Small intestine (tissue), 7 donors: ENCODE data around the gene KIRREL1. TPM values are rescaled to one million over a fixed set of nuclear protein-coding genes. Genes with fewer than 3 reads are reported as not detected.

ENCODE experiments used
- DNase-seq, 2 donors: peaks; one replicate each; pipeline versions ENCODE4 v3.0.0 to v3.0.0-alpha.2; 2013
- FAIRE-seq: peaks from 2 replicates; lab custom pipeline; 2012; peaks lifted over from hg19 to GRCh38; lab: Jason Lieb, UNC
- H3K27ac ChIP-seq, 3 donors: one replicate each; pipeline ENCODE4 v1.5.1; 2013; ENCODE audit warnings: low read length in 2 of 3, mild to moderate bottlenecking in 2 of 3, control low read depth in 1 of 3, inconsistent platforms in 1 of 3, low read depth in 1 of 3, moderate library complexity in 1 of 3
- H3K27me3 ChIP-seq, 3 donors: one replicate each; pipeline ENCODE4 v1.6.1; 2013; ENCODE audit warnings: low read length in 3 of 3, inconsistent platforms in 1 of 3; ENCODE audit not compliant: control insufficient read depth in 3 of 3, insufficient read depth in 3 of 3
- H3K36me3 ChIP-seq, 3 donors: one replicate each; pipeline ENCODE4 v1.6.1; 2013; ENCODE audit warnings: low read length in 3 of 3, inconsistent platforms in 1 of 3, low read depth in 1 of 3, mild to moderate bottlenecking in 1 of 3, moderate library complexity in 1 of 3; ENCODE audit not compliant: control insufficient read depth in 3 of 3, insufficient read depth in 2 of 3
- H3K4me1 ChIP-seq, 3 donors: one replicate each; pipeline ENCODE4 v1.6.1; 2013; ENCODE audit warnings: low read length in 2 of 3, inconsistent platforms in 1 of 3, low read depth in 1 of 3, mild to moderate bottlenecking in 1 of 3, moderate library complexity in 1 of 3; ENCODE audit not compliant: control insufficient read depth in 3 of 3, insufficient read depth in 2 of 3
- H3K4me3 ChIP-seq, 3 donors: one replicate each; pipeline ENCODE4 v1.5.1; 2013; ENCODE audit warnings: low read length in 3 of 3, control low read depth in 1 of 3, inconsistent platforms in 1 of 3, low read depth in 1 of 3, mild to moderate bottlenecking in 1 of 3, moderate library complexity in 1 of 3
- H3K9me3 ChIP-seq, 2 donors: one replicate each; pipeline ENCODE4 v1.6.1; 2013; ENCODE audit warnings: low read depth in 1 of 2, low read length in 1 of 2; ENCODE audit not compliant: control insufficient read depth in 2 of 2, insufficient read depth in 1 of 2
- WGBS, 3 donors: extraction: QIAGEN DNeasy Blood & Tissue Kit; methylation state at CpG; one replicate each; pipeline ENCODE4 v1.1.7; 2013; 5-methylcytosine and 5-hydroxymethylcytosine counted together
- polyA plus RNA-seq, 4 donors: library from polyadenylated mRNA; stranded (reverse) in 3 of 4; unstranded in 1 of 4; fragments of 200-250 nt in 3 of 4; fragments of 120-200 nt in 1 of 4; gene quantifications; one replicate each; pipeline versions ENCODE4 v1.2.1 to v1.2.3, GENCODE V29; 2013
- donor health status: healthy with polysubstance abuse.
- donor health status: control.
- donor health status: control.
- donor health status: Bipolar disorder and iron deficiency.
- donor health status: healthy.

Gene KIRREL1
- polyA plus RNA-seq, 4 donors, result 0.22 to 15.3 (median 4.9) TPM

- H3K9me3 ChIP-seq, result no peaks in the 10 kb centered on the region
- H3K4me3 ChIP-seq, result no peak overlapping the region
- FAIRE-seq (no peak), DNase-seq (no peak)
- WGBS, 3 donors, result 74 to 86% (median 74%) methylated on average over 9 of the region's 9 CpGs
- H3K27ac ChIP-seq, result no peak overlapping the region
- no peaks in the 10 kb centered on the region for H3K27me3 ChIP-seq
- H3K36me3 ChIP-seq, result no peaks in the 10 kb centered on the region
- peaks cover 0 to 21% (median 3%) of the 10 kb centered on the region in 3 donors for H3K4me1 ChIP-seq
These were observed 112.1 kb downstream of the KIRREL1 start for GRCh38 chr1:158105352-158106095.

GRCh38 chr1:158107916-158108315 is 114.5 kb downstream of the KIRREL1 start:
- H3K9me3 ChIP-seq, result no peaks in the 10 kb centered on the region
- DNase-seq, result peak in 1 of 2 donors; percentile 41
- peaks cover 0 to 3% (median 0%) of the 10 kb centered on the region in 3 donors for H3K27me3 ChIP-seq
- no peak for FAIRE-seq
- 63 to 74% (median 69%) methylated on average over 2 of the region's 2 CpGs for WGBS, 3 donors
- no peaks in the 10 kb centered on the region for H3K36me3 ChIP-seq
- H3K27ac ChIP-seq, result no peak overlapping the region
- H3K4me3 ChIP-seq, result no peak overlapping the region
- peaks cover 0 to 5% (median 0%) of the 10 kb centered on the region in 3 donors for H3K4me1 ChIP-seq

- 4 to 6% (median 5%) methylated on average over 47 to 58 of the region's 58 CpGs for WGBS, 3 donors
- FAIRE-seq, result no peak
These were observed 119.7 kb downstream of the KIRREL1 start for GRCh38 chr1:158112994-158113758.

GRCh38 chr1:158113759-158114127 is 120.3 kb downstream of the KIRREL1 start:
- Histone ChIP-seq H3K4me3 (peak overlapping the region; percentile 24 to 80 (median 26)), H3K4me1 (peaks cover 0 to 13% (median 2%) of the 10 kb centered on the region in 3 donors), H3K36me3 (no peaks in the 10 kb centered on the region), H3K9me3 (no peaks in the 10 kb centered on the region), H3K27ac (no peak overlapping the region), H3K27me3 (peaks cover 0 to 5% (median 4%) of the 10 kb centered on the region in 3 donors)
- no peak for DNase-seq
- 30 to 39% (median 31%) methylated on average over 7 to 8 of the region's 8 CpGs for WGBS, 3 donors
- no peak for FAIRE-seq

More at GRCh38 chr1:158112994-158113758, 119.7 kb downstream of the KIRREL1 start:
- DNase-seq, result peak; percentile 80 to 85
- Histone ChIP-seq H3K36me3 (no peaks in the 10 kb centered on the region), H3K4me3 (peak overlapping the region; percentile 26 to 80 (median 54)), H3K4me1 (peaks cover 0 to 8% (median 2%) of the 10 kb centered on the region in 3 donors), H3K27me3 (peaks cover 0 to 5% (median 4%) of the 10 kb centered on the region in 3 donors), H3K9me3 (no peaks in the 10 kb centered on the region), H3K27ac (peak overlapping the region; percentile 59 to 70 (median 62))

- H3K9me3 ChIP-seq, result no peaks in the 10 kb centered on the region
- no peak for FAIRE-seq
- H3K4me1 ChIP-seq, result peaks cover 0 to 15% (median 2%) of the 10 kb centered on the region in 3 donors
- no peak overlapping the region for H3K27ac ChIP-seq
- no peaks in the 10 kb centered on the region for H3K36me3 ChIP-seq
- WGBS, 3 donors, result 87 to 96% (median 91%) methylated on average over 4 of the region's 4 CpGs
- peaks cover 0 to 6% (median 5%) of the 10 kb centered on the region in 3 donors for H3K27me3 ChIP-seq
- no peak overlapping the region for H3K4me3 ChIP-seq
- no peak for DNase-seq
These were observed 121.7 kb downstream of the KIRREL1 start for GRCh38 chr1:158115126-158115525.

GRCh38 chr1:158116311-158117167 is 123.1 kb downstream of the KIRREL1 start:
- Histone ChIP-seq H3K9me3 (no peaks in the 10 kb centered on the region), H3K27me3 (peaks cover 0 to 6% (median 5%) of the 10 kb centered on the region in 3 donors), H3K27ac (no peak overlapping the region), H3K4me1 (peaks cover 0 to 20% (median 2%) of the 10 kb centered on the region in 3 donors), H3K36me3 (no peaks in the 10 kb centered on the region), H3K4me3 (no peak overlapping the region)
- DNase-seq (no peak), FAIRE-seq (no peak)
- WGBS, 3 donors, result 85 to 90% (median 85%) methylated on average over 10 of the region's 10 CpGs

GRCh38 chr1:158117854-158118704 is 124.6 kb downstream of the KIRREL1 start:
- Histone ChIP-seq H3K4me3 (peak overlapping the region in 1 of 3 donors; percentile 32), H3K36me3 (no peaks in the 10 kb centered on the region), H3K27me3 (peaks cover 0 to 6% (median 5%) of the 10 kb centered on the region in 3 donors), H3K27ac (no peak overlapping the region), H3K9me3 (no peaks in the 10 kb centered on the region), H3K4me1 (peaks cover 0 to 20% (median 2%) of the 10 kb centered on the region in 3 donors)
- FAIRE-seq (no peak), DNase-seq (peak; percentile 55 to 63)
- WGBS, 3 donors, result 5 to 11% (median 7%) methylated on average over 21 to 22 of the region's 22 CpGs
